Stromal cell of bone marrow (primary cell): Measurements from ENCODE around the gene FMNL2.

Experiments used
- DNase-seq: peaks from one replicate; pipeline ENCODE4 v3.0.0-alpha.2; 2012; ENCODE audit warnings: low read depth

The FMNL2 gene

GRCh38 chr2:152523091-152523490, 188.1 kb downstream of the FMNL2 start:
- DNase-seq, result peak; percentile 75

- DNase-seq, result peak; percentile 43
Observed at GRCh38 chr2:152525277-152525838, 190.4 kb downstream of the FMNL2 start.

- DNase-seq, result no peak
Observed at GRCh38 chr2:152529420-152530115, 194.6 kb downstream of the FMNL2 start.

- DNase-seq, result no peak
Observed at GRCh38 chr2:152532241-152532640, 197.3 kb downstream of the FMNL2 start.

- DNase-seq, result peak; percentile 48
Observed at GRCh38 chr2:152534460-152535135, 199.6 kb downstream of the FMNL2 start.

GRCh38 chr2:152537081-152537651, 202.2 kb downstream of the FMNL2 start:
- no peak for DNase-seq

- DNase-seq, result no peak
Observed at GRCh38 chr2:152539424-152539823, 204.4 kb downstream of the FMNL2 start.

- DNase-seq, result no peak
Observed at GRCh38 chr2:152541712-152542111, 206.7 kb downstream of the FMNL2 start.

GRCh38 chr2:152542337-152542994, 207.5 kb downstream of the FMNL2 start:
- DNase-seq, result no peak

GRCh38 chr2:152542995-152543481, 208.1 kb downstream of the FMNL2 start:
- DNase-seq, result peak; percentile 84

GRCh38 chr2:152543717-152544116, 208.7 kb downstream of the FMNL2 start:
- DNase-seq, result no peak

- no peak for DNase-seq
Observed at GRCh38 chr2:152544638-152545037, 209.7 kb downstream of the FMNL2 start.

GRCh38 chr2:152546230-152546837, 211.4 kb downstream of the FMNL2 start:
- DNase-seq, result no peak

GRCh38 chr2:152548111-152548875, 213.3 kb downstream of the FMNL2 start:
- no peak for DNase-seq

GRCh38 chr2:152548996-152549395, 214.0 kb downstream of the FMNL2 start:
- DNase-seq, result no peak

- DNase-seq, result no peak
Observed at GRCh38 chr2:152549423-152549822, 214.4 kb downstream of the FMNL2 start.

- DNase-seq, result no peak
Observed at GRCh38 chr2:152550386-152550785, 215.4 kb downstream of the FMNL2 start.

- no peak for DNase-seq
Observed at GRCh38 chr2:152552888-152553287, 217.9 kb downstream of the FMNL2 start.

GRCh38 chr2:152553518-152553917, 218.5 kb downstream of the FMNL2 start:
- DNase-seq, result no peak

- no peak for DNase-seq
Observed at GRCh38 chr2:152555048-152555447, 220.1 kb downstream of the FMNL2 start.

- no peak for DNase-seq
Observed at GRCh38 chr2:152556506-152556905, 221.5 kb downstream of the FMNL2 start.
